GM19372 (cell line): ENCODE data around the gene COL9A3.
"Not testable (repeated sequence)": the region's sequence is repeated elsewhere in the genome, so short reads cannot be mapped to it uniquely, and the experiment has no call there.

Experiments
- ATAC-seq: cut with Tn5 transposase; IDR thresholded peaks from one replicate; pipeline ENCODE4 v1.9.1; 2021; ENCODE audit warnings: mild to moderate bottlenecking, low read depth, moderate library complexity; ENCODE audit not compliant: unreplicated experiment

The COL9A3 gene

DNA sequence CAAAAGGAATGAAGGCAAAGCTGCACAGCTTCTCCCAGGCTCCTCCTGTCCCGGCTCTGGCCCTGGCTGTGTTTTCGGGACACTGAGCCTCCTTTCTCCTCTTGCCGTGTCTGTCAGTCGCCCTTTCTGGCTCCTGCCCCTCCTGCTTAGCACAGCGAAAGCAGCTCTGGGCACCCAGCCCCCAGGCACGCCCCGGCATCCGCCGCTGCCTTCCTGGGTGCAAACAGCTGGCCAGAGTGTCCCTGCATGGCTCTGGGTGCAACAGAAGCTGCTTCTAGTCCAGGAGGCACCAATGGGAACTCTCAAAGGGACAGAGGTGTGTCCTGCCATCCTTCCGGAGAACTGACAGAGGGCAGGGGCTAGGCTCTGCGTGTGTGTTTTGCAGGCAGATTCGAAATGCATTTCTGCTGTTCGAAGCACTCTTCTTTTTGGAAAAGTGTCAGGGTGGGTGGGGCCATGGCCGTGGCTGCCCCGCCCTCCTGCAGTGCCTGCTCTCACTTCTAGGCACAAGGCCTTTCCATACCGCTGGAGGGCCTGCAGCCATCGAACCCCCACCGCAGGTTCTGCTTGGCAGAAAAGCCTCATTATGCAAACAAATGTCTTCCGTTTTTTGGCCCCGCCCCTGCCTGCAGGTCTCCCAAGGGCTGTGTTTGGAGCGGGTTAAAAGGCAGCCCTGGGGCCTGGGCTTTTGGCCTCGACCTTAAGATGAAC lies 15.5 kb downstream of the COL9A3 start:
- no peak for ATAC-seq

DNA sequence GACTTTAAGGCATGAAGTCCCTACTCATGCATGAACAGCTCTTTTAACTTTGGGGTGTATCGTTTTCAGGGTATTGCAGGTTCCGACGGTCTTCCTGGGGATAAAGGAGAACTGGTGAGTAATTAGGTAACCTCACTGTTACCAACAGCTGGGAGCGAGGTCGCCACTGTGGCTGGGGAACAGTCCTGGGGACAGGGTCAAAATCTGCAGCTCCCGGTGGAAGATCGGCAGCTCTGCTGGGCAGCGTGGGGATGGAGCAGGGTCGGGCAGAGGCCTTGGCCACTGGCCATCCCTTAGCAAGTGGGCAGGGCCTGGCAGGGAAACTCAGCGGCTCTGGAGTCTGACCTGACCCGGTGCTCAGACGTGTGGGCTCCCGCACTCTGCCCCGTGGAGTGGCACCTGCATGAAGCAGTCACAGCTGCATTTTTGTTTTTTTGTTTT lies 16.1 kb downstream of the COL9A3 start:
- ATAC-seq, result no peak

GRCh38 chr20:62834967-62835730 lies 18.3 kb downstream of the COL9A3 start:
- ATAC-seq, result no peak

GRCh38 chr20:62835931-62836861 lies 19.3 kb downstream of the COL9A3 start:
- ATAC-seq, result no peak

DNA sequence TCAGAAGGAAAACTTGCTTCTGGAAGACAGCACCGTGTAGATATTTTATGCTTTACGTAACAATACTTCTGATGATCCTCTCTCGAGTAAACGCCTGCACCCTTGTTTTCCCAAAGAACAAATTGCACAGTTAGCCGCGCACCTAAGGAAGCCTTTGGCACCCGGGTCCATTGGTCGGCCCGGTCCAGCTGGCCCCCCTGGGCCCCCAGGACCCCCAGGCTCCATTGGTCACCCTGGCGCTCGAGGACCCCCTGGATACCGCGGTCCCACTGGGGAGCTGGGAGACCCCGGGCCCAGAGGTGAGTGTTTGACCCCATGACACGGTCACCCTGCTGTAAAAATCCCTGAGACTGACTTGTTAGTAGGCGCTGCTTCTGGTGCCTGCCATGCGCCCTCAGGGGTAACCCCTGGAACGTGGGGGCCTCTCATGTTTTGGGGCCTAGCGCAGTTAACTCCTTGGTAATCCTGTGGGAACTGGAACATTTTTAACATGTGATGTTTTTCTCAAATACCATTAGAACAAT lies 20.2 kb downstream of the COL9A3 start:
- ATAC-seq, result no peak

DNA sequence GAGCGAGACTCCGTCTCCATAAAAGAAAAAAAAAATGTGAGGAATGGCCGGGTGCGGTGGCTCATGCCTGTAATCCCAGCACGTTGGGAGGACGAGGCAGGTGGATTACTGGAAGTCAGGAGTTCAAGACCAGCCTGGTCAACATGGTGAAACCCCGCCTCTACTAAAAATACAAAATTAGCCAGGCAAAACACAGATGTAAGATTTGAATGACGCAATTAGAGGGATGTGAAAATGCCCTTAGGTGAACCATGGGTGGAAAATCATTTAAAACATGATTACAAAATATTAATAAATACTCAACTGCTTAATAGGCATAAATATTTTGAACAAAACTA lies 20.9 kb downstream of the COL9A3 start:
- no peak for ATAC-seq

- ATAC-seq, result peak; percentile 74
Observed at GRCh38 chr20:62838128-62838891, 21.5 kb downstream of the COL9A3 start.

- no peak for ATAC-seq
Observed at GRCh38 chr20:62839261-62839660, 22.4 kb downstream of the COL9A3 start.

- no peak for ATAC-seq
Observed at GRCh38 chr20:62839816-62840215, 23.0 kb downstream of the COL9A3 start.

- ATAC-seq, result no peak
Observed at GRCh38 chr20:62840244-62841197, 23.7 kb downstream of the COL9A3 start.

DNA sequence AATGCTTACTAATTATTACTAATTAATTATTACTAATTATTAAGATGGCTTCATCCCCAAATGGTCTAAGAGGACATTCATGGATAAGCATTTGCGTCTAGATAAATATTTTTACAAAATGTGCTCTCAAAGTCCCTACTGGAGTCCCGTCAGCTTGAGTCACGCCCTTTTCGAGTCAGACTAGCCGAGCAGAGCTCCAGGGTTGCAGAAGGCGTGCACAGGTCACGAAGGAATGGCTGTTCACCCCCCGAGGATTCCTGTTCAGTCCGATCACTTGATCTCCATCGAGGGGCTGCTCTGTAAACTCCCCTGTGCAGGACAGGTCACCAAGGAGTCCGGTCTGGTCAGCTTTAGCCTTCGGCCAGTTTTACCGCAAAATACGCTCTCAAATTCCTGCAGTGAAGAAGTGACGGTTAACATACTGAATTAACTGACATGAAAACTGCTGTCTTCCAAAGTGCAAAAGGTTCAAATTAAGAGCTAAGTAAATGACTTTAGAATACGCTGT lies 24.9 kb downstream of the COL9A3 start:
- ATAC-seq, result no peak

GRCh38 chr20:62843656-62844055 lies 26.8 kb downstream of the COL9A3 start:
- ATAC-seq, result no peak

- ATAC-seq, result no peak
Observed at GRCh38 chr20:62844182-62844581, 27.3 kb downstream of the COL9A3 start.

- ATAC-seq, result no peak
Observed at GRCh38 chr20:62845416-62846160, 28.7 kb downstream of the COL9A3 start.

GRCh38 chr20:62846166-62846890 lies 29.5 kb downstream of the COL9A3 start:
- ATAC-seq, result no peak

DNA sequence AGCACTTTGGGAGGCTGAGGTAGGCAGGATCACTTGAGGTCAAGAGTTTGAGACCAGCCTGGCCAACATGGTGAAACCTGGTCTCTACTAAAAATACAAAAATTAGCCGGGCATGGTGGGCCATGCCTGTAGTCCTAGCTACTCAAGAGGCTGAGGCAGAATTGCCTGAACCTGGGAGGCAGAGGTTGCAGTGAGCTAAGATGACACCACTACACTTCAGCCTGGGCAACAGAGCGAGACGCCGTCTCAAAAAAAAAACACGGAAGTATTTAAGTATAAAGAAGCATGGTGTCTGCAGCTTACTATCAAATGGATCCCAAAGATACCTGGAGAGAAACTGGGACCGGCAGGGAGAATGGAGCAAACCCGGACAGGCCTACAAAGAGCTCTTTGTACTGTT lies 32.1 kb downstream of the COL9A3 start:
- ATAC-seq, result not testable (repeated sequence)

DNA sequence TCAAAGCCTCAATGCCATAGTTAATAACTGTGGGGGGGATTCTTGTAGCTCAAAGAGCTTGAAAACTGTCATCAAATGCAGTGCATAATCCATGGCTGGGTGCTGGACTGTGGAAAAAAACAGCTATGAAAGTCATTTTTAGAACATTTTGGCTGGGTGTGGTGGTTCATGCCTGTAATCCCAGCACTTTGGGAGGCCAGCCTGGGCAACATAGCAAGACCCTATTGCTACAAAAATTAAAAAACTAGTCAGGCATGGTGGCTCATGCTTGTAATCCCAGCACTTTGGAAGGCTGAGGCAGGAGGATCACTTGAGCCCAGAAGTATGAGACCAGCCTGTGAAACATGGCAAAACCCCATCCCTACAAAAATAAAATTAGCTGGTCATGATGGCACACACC lies 32.6 kb downstream of the COL9A3 start:
- ATAC-seq, result no peak
